Chondrocyte (in vitro differentiated cells): Measurements from ENCODE around the gene ZSCAN21. TPM values are rescaled to one million over a fixed set of nuclear protein-coding genes. Genes with fewer than 3 reads are reported as not detected.

Experiments used
- DNase-seq: peaks from one replicate; pipeline ENCODE4 v3.0.0; 2021; ENCODE audit warnings: mixed read lengths, low spot score
- H3K27ac Mint-ChIP-seq: one replicate; pipeline ENCODE4 v1.8.0; 2021; ENCODE audit warnings: mild to moderate bottlenecking, moderate library complexity, mixed read lengths; ENCODE audit not compliant: unreplicated experiment
- H3K27me3 Mint-ChIP-seq: 2 replicates; pipeline ENCODE4 v1.8.0; 2021; ENCODE audit warnings: low read depth, mixed read lengths
- H3K36me3 Mint-ChIP-seq: 2 replicates; pipeline ENCODE4 v1.8.0; 2021; ENCODE audit warnings: low read depth, mixed read lengths
- H3K4me1 Mint-ChIP-seq: 2 replicates; pipeline ENCODE4 v1.8.0; 2021; ENCODE audit warnings: low read depth, mild to moderate bottlenecking, mixed read lengths
- H3K4me3 Mint-ChIP-seq: one replicate; pipeline ENCODE4 v1.8.0; 2021; ENCODE audit warnings: mild to moderate bottlenecking, moderate library complexity, mixed read lengths; ENCODE audit not compliant: unreplicated experiment
- H3K9me3 Mint-ChIP-seq: 2 replicates; pipeline ENCODE4 v1.8.0; 2021; ENCODE audit warnings: low read depth, mixed read lengths
- total RNA-seq: library from RNA; stranded (reverse); gene quantifications from 3 replicates; pipeline ENCODE4 v1.2.1, GENCODE V29; 2021
- TF ChIP-seq, protein P1 (sequence below): fragments of 200-600 bp; sonication (generic); IDR thresholded peaks from 2 replicates; pipeline ENCODE4 v1.5.0; 2021; ENCODE audit warnings: antibody characterized with exemption, mild to moderate bottlenecking, moderate library complexity

The ZSCAN21 gene
- total RNA-seq, 1 donor from 2014 or later, result 13.1 TPM

DNA sequence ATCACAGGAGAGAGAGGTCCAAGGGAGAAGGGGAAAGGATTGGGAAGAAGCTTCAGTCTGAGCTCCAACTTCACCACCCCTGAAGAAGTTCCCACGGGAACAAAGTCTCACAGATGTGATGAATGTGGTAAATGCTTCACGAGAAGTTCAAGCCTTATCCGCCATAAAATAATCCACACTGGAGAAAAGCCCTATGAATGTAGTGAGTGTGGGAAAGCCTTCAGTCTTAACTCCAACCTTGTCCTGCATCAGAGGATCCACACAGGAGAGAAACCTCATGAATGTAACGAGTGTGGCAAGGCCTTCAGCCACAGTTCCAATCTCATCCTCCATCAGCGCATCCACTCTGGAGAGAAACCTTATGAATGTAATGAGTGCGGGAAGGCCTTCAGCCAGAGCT is 16.0 kb upstream of the ZSCAN21 start:
- TF ChIP-seq, protein P1, sequence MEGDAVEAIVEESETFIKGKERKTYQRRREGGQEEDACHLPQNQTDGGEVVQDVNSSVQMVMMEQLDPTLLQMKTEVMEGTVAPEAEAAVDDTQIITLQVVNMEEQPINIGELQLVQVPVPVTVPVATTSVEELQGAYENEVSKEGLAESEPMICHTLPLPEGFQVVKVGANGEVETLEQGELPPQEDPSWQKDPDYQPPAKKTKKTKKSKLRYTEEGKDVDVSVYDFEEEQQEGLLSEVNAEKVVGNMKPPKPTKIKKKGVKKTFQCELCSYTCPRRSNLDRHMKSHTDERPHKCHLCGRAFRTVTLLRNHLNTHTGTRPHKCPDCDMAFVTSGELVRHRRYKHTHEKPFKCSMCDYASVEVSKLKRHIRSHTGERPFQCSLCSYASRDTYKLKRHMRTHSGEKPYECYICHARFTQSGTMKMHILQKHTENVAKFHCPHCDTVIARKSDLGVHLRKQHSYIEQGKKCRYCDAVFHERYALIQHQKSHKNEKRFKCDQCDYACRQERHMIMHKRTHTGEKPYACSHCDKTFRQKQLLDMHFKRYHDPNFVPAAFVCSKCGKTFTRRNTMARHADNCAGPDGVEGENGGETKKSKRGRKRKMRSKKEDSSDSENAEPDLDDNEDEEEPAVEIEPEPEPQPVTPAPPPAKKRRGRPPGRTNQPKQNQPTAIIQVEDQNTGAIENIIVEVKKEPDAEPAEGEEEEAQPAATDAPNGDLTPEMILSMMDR, result no peak
- Mint-ChIP-seq H3K27ac (no peak overlapping the region), H3K27me3 (no peaks in the 10 kb centered on the region), H3K36me3 (peaks cover 54% of the 10 kb centered on the region), H3K4me3 (no peak overlapping the region), H3K9me3 (peaks cover 2% of the 10 kb centered on the region), H3K4me1 (peaks cover 30% of the 10 kb centered on the region)
- DNase-seq, result no peak

DNA sequence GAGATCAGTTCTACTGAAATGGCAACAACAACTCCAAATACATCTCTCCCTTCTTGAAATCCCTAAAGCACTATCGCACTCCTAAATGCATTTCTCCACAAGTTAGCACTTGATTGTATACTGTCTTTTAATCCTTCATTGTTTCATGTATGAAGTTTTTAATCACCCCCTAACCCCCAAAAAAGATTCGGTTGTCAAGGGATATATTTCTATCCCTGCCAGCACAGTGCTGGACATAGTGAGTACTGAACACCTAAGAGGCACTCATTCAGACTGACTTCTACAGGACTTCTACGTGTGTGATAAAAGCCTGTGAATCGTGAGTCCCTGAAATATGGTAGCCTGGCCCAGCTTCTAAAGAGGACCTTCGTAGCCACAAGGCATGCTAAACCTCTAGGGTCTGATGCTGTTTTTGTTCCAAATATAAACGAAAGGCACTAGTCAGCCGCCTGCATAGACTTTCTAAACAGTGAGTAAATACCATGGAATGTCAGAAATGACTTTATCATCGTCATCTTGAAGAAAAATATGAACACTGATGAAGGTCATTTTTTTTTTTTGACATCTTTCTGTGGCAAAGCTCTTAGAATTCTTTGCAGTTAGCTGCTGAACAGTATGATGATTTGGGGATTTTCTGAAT is 14.6 kb upstream of the ZSCAN21 start:
- Mint-ChIP-seq H3K4me3 (no peak overlapping the region), H3K27me3 (no peaks in the 10 kb centered on the region), H3K4me1 (peaks cover 30% of the 10 kb centered on the region), H3K9me3 (peaks cover 2% of the 10 kb centered on the region), H3K27ac (peak overlapping the region; percentile 79), H3K36me3 (peaks cover 50% of the 10 kb centered on the region)
- TF ChIP-seq, protein P1, result no peak
- DNase-seq, result no peak

DNA sequence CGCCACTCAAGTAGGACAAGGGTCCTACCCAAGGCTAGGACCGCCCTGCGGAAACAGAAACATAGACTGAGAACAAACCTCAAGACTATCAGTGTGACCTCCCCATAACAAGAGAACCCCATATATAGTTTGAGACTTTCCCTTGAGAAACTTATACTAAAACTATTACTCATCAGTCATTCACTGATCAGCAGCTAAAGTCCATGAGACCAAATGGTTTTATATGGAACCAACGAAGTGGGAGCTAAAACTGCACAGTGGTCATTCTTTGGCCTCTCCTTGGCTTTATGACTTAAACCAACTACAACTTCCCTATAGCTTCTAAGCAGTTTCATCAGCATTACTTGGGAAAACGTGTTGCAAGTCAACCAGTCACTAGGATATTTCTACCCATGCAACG is 13.7 kb upstream of the ZSCAN21 start:
- no peak for DNase-seq
- Mint-ChIP-seq H3K36me3 (peaks cover 42% of the 10 kb centered on the region), H3K4me3 (no peak overlapping the region), H3K4me1 (peaks cover 30% of the 10 kb centered on the region), H3K9me3 (peaks cover 2% of the 10 kb centered on the region), H3K27me3 (no peaks in the 10 kb centered on the region), H3K27ac (peak overlapping the region; percentile 74)
- TF ChIP-seq, protein P1, result no peak

DNA sequence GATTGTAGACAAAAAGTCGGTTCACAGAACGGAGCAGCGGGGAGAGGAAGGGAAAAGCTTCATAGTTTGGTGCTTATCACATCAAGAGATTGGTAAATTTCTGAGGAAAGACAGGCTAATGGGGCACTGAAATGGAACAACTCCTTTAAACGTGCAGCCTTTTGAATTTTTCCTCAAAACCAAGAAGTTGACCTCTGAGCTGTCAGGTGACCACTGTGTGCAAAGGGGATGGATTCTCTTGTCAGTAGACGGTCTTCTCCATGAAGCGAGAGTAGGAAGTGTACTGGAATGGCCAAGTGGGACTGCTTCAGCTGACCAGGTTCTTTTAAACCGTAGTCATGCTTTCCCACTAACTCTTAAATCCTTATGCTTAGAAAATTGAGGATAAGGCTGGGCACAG is 11.2 kb upstream of the ZSCAN21 start:
- Mint-ChIP-seq H3K36me3 (peaks cover 27% of the 10 kb centered on the region), H3K4me3 (no peak overlapping the region), H3K4me1 (peaks cover 27% of the 10 kb centered on the region), H3K9me3 (no peaks in the 10 kb centered on the region), H3K27ac (no peak overlapping the region), H3K27me3 (no peaks in the 10 kb centered on the region)
- DNase-seq, result no peak
- TF ChIP-seq, protein P1, result no peak

DNA sequence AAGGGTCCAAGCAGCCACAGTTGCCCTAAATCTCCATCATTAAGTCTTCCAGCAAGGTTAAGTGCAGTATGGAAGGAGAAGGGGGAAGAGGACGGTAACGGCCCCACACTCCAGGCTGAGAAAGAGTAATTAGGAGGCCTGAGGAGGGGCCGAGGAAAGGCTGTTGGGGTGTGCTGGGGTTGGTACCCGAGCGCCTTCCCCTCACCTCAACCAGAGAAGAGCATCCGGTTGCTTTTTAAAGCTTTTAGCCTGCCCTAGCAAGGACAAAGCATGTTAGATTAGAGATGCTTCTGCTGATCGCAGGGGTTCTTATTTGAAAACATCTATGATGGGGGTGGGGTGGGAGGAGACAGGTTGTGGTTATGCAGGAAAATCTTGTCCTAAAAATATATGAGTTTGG is 9.0 kb upstream of the ZSCAN21 start:
- H3K27me3 Mint-ChIP-seq, result no peaks in the 10 kb centered on the region
- DNase-seq, result no peak
- H3K4me1 Mint-ChIP-seq, result peaks cover 9% of the 10 kb centered on the region
- no peaks in the 10 kb centered on the region for H3K9me3 Mint-ChIP-seq
- peaks cover 13% of the 10 kb centered on the region for H3K36me3 Mint-ChIP-seq
- TF ChIP-seq, protein P1, result no peak
- no peak overlapping the region for H3K27ac Mint-ChIP-seq
- H3K4me3 Mint-ChIP-seq, result no peak overlapping the region
